Panc1 (cell line): ENCODE results near the gene COL26A1. TPM values are rescaled to one million over a fixed set of nuclear protein-coding genes. Genes with fewer than 3 reads are reported as not detected.
A peak's percentile ranks its signal among the peaks of the same experiment; 100 is the strongest.

ENCODE experiments used
- ATAC-seq: fragments of 200-7000 bp; cut with Tn5 transposase; 2 replicates; pipeline ENCODE4 v1.9.1; 2020; ENCODE audit warnings: mild to moderate bottlenecking, moderate library complexity
- BruUV-seq: library from RNA; stranded (reverse); fragments of 400-500 nt; replicated peaks from 2 replicates; lab custom pipeline; 2021; lab: Mats Ljungman, UMichigan
- CTCF ChIA-PET: fragments of 300-600 bp; sonication (Branson Sonifier 250); formaldehyde crosslinking; loops from one replicate; lab custom pipeline; 2022; ENCODE audit warnings: antibody characterized with exemption; lab: Charles Lee
- POLR2A ChIA-PET: fragments of 300-600 bp; sonication (Branson Sonifier 250); formaldehyde crosslinking; loops from one replicate; lab custom pipeline; 2022; ENCODE audit warnings: antibody characterized with exemption; lab: Charles Lee
- DNase-seq: peaks from one replicate; pipeline ENCODE4 v3.0.0-alpha.2; 2010; ENCODE audit warnings: low read depth, low spot score
- H3K27ac ChIP-seq: 2 replicates; pipeline ENCODE4 v1.5.1; 2011; ENCODE audit warnings: mild to moderate bottlenecking, low read length, inconsistent platforms
- H3K27me3 ChIP-seq: fragments of 200-500 bp; sonication (Bioruptor generic); 2 replicates; pipeline ENCODE4 v1.6.0; 2014; ENCODE audit warnings: low read length, inconsistent platforms; ENCODE audit not compliant: control insufficient read depth, insufficient read depth
- H3K36me3 ChIP-seq: fragments of 200-500 bp; sonication (Bioruptor generic); 2 replicates; pipeline ENCODE4 v1.5.1; 2014; ENCODE audit warnings: inconsistent platforms, mild to moderate bottlenecking, low read length, moderate library complexity; ENCODE audit not compliant: control insufficient read depth, insufficient read depth
- H3K4me1 ChIP-seq: 2 replicates; pipeline ENCODE4 v1.5.1; 2011; ENCODE audit warnings: inconsistent platforms, mild to moderate bottlenecking, low read length, moderate library complexity; ENCODE audit not compliant: control insufficient read depth, insufficient read depth
- H3K4me3 ChIP-seq, 2 experiments: 2 replicates each; pipeline ENCODE4 v1.5.1; 2011 to 2012; ENCODE audit warnings: low read depth in 2 of 2, low read length in 2 of 2, mild to moderate bottlenecking in 2 of 2, inconsistent platforms in 1 of 2, moderate library complexity in 1 of 2
- H3K9me3 ChIP-seq: fragments of 200-500 bp; sonication (Bioruptor generic); 2 replicates; pipeline ENCODE4 v1.5.1; 2014; ENCODE audit warnings: low read depth, mild to moderate bottlenecking, inconsistent platforms, low read length, moderate library complexity; ENCODE audit not compliant: control insufficient read depth, insufficient read depth
- CTCF ChIP-seq: fragments of 450-650 bp; IDR thresholded peaks from 2 replicates; pipeline ENCODE4 v1.5.1; 2017; ENCODE audit warnings: mild to moderate bottlenecking
- POLR2AphosphoS5 ChIP-seq: IDR thresholded peaks from 2 replicates; pipeline ENCODE4 v1.6.1; 2012; ENCODE audit warnings: mild to moderate bottlenecking, low read depth, low read length, moderate library complexity
- REST ChIP-seq, 2 experiments: IDR thresholded peaks; 2 replicates each; pipeline ENCODE4 v1.6.1; 2011 to 2012; ENCODE audit warnings: low read depth in 2 of 2, control low read depth in 1 of 2, low read length in 1 of 2, mild to moderate bottlenecking in 1 of 2, moderate library complexity in 1 of 2; ENCODE audit not compliant: insufficient read depth in 1 of 2
- SIN3A ChIP-seq: IDR thresholded peaks from 2 replicates; pipeline ENCODE4 v1.6.1; 2012; ENCODE audit warnings: low read depth, mild to moderate bottlenecking, low read length, moderate library complexity, borderline replicate concordance; ENCODE audit not compliant: insufficient read depth
- TCF7L2 ChIP-seq: IDR thresholded peaks from 2 replicates; pipeline ENCODE4 v1.6.1; 2011; ENCODE audit warnings: mild to moderate bottlenecking, low read depth, low read length, inconsistent platforms
- in situ Hi-C: cut with HindIII; loops from 2 replicates; pipeline ENCODE4 v1.10.0; 2016; ENCODE audit warnings: low sequenced_read_pairs, low pct_unique_long_range_greater_than_20kb
- intact Hi-C: fragments of 100-400 bp; cut with micrococcal nuclease; formaldehyde crosslinking; loops from one replicate; pipeline ENCODE4 v1.10.0; 2022; ENCODE audit not compliant: unreplicated experiment
- total RNA-seq: library from RNA; stranded (reverse); gene quantifications from one replicate; pipeline ENCODE4 v1.2.1, GENCODE V29; 2021; ENCODE audit not compliant: unreplicated experiment

The COL26A1 gene
- total RNA-seq, 1 experiment from 2014 or later: 25.8 TPM

- Histone ChIP-seq H3K27me3 (no peaks in the 10 kb centered on the region), H3K4me1 (peaks cover 12% of the 10 kb centered on the region), H3K9me3 (no peaks in the 10 kb centered on the region), H3K4me3 (no peak overlapping the region), H3K36me3 (no peaks in the 10 kb centered on the region), H3K27ac (peak overlapping the region; percentile 41)
- BruUV-seq: no TSS peak
- POLR2A ChIA-PET: interaction anchor here (0.6 kb wide), 2 partner anchors 56 to 82 kb away, joined by 3 to 9 read pairs; no protein-coding TSS in a partner anchor
- ATAC-seq (no peak), DNase-seq (no peak)
- no peak for TF ChIP-seq SIN3A
- no peak for TF ChIP-seq TCF7L2
- no peak for TF ChIP-seq POLR2AphosphoS5
- no peak for TF ChIP-seq CTCF
- TF ChIP-seq REST (IDR thresholded peaks at IDR 0.05; ENCODE audit: insufficient read depth in 1 of 2, low read depth in 2 of 2, low read length in 1 of 2): no peak
- intact Hi-C loops: no loop called here
- in situ Hi-C loops: no loop called here
- CTCF ChIA-PET: interaction anchor here (0.6 to 0.7 kb wide), 3 partner anchors 25 to 885 kb away, joined by 3 to 11 read pairs (median 4); no protein-coding TSS in a partner anchor
Observed at GRCh38 chr7:101386177-101386557, 23.5 kb downstream of the COL26A1 start.

- peaks cover 14% of the 10 kb centered on the region for H3K4me1 ChIP-seq
- TF ChIP-seq CTCF (no peak), SIN3A (no peak), TCF7L2 (no peak), POLR2AphosphoS5 (no peak), REST (IDR thresholded peaks at IDR 0.05; ENCODE audit: insufficient read depth in 1 of 2, low read depth in 2 of 2, low read length in 1 of 2) (no peak)
- ATAC-seq: peak; percentile 83
- ChIA-PET CTCF (interaction anchor here (0.7 kb wide), 1 partner anchor 104 kb away, joined by 11 read pairs; no protein-coding TSS in a partner anchor), POLR2A (interaction anchor here (0.6 kb wide), 1 partner anchor 56 kb away, joined by 3 read pairs; no protein-coding TSS in a partner anchor)
- DNase-seq: no peak
- no peaks in the 10 kb centered on the region for H3K36me3 ChIP-seq
- BruUV-seq: no TSS peak
- no peaks in the 10 kb centered on the region for H3K9me3 ChIP-seq
- intact Hi-C loops (no loop called here), in situ Hi-C loops (no loop called here)
- no peaks in the 10 kb centered on the region for H3K27me3 ChIP-seq
- peak overlapping the region; percentile 4 to 12; a peak in 2 of 4 replicates for H3K4me3 ChIP-seq
- peak overlapping the region; percentile 65 for H3K27ac ChIP-seq
Observed at GRCh38 chr7:101386558-101387231, 24.0 kb downstream of the COL26A1 start.
